Upper lobe of right lung (tissue), 1 donor: Measurements from ENCODE around the gene B3GNT7. TPM values are rescaled to one million over a fixed set of nuclear protein-coding genes. Genes with fewer than 3 reads are reported as not detected.

Experiments
- ATAC-seq: fragments of 200-7000 bp; cut with Tn5 transposase; one replicate; pipeline ENCODE4 v1.9.1; 2020; ENCODE audit warnings: mild to moderate bottlenecking, moderate library complexity
- DNase-seq: peaks from one replicate; pipeline ENCODE4 v3.0.0-alpha.2; 2020
- H3K27ac ChIP-seq: fragments of 200-600 bp; one replicate; pipeline ENCODE4 v1.8.0; 2022
- H3K27me3 ChIP-seq: fragments of 200-600 bp; one replicate; pipeline ENCODE4 v1.8.0; 2022; ENCODE audit warnings: mild to moderate bottlenecking
- H3K36me3 ChIP-seq: fragments of 200-600 bp; one replicate; pipeline ENCODE4 v1.8.0; 2022
- H3K4me1 ChIP-seq: fragments of 200-600 bp; one replicate; pipeline ENCODE4 v1.8.0; 2022
- H3K4me3 ChIP-seq: fragments of 200-600 bp; one replicate; pipeline ENCODE4 v1.8.0; 2022; ENCODE audit warnings: mild to moderate bottlenecking
- H3K9me3 ChIP-seq: fragments of 200-600 bp; one replicate; pipeline ENCODE4 v1.8.0; 2022
- CTCF ChIP-seq: fragments of 200-600 bp; IDR thresholded peaks from one replicate; pipeline ENCODE4 v1.8.0; 2022; ENCODE audit warnings: antibody characterized with exemption
- intact Hi-C: fragments of 100-400 bp; cut with DNase I; formaldehyde crosslinking; loops from one replicate; pipeline ENCODE4 v1.11.0; 2022
- total RNA-seq: library from RNA; stranded (reverse); fragmentation: NEBNext Ultra II Directional; extraction: Animal tissue kit (Norgen Biotek cat#: 25700); gene quantifications from one replicate; pipeline ENCODE4 v1.2.1, GENCODE V29; 2021
- donor health status: DM: no; HTN: yes; CAD: no; lungs with severe emphysema.

The B3GNT7 gene
- total RNA-seq, 1 donor from 2014 or later: 53.5 TPM

DNA sequence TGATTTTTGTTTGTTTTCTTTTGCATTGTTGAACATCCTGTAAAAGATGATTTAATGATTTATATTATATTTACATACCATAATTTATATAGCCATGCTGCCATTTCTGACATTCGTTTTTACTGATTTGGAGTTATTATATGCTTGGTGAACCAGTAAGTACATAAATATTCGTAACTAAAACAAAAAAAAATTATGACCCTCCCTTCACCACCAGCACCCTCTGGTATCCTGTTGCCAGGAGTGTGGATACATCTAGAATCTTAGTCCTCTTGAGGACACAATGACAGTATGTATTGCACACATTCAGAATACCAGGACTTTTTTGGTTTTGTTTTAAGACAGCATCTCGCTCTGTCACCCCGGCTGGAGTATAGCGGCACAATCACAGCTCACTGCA, 43.9 kb upstream of the B3GNT7 start:
- DNase-seq (no peak), ATAC-seq (no peak)
- Histone ChIP-seq H3K4me3 (no peak overlapping the region), H3K27me3 (no peaks in the 10 kb centered on the region), H3K27ac (no peak overlapping the region), H3K36me3 (no peaks in the 10 kb centered on the region), H3K9me3 (no peaks in the 10 kb centered on the region), H3K4me1 (peaks cover 13% of the 10 kb centered on the region)
- intact Hi-C loops: no loop called here
- no peak for TF ChIP-seq CTCF

- Histone ChIP-seq H3K9me3 (no peaks in the 10 kb centered on the region), H3K4me3 (no peak overlapping the region), H3K27me3 (no peaks in the 10 kb centered on the region), H3K4me1 (peaks cover 6% of the 10 kb centered on the region), H3K27ac (no peak overlapping the region), H3K36me3 (no peaks in the 10 kb centered on the region)
- intact Hi-C loops: no loop called here
- TF ChIP-seq CTCF: no peak
- ATAC-seq (no peak), DNase-seq (no peak)
These were observed 42.0 kb upstream of the B3GNT7 start for GRCh38 chr2:231353469-231353868.

- DNase-seq: no peak
- no peak for ATAC-seq
- no peak overlapping the region for H3K27ac ChIP-seq
These were observed 39.7 kb upstream of the B3GNT7 start for GRCh38 chr2:231355508-231356465.

GRCh38 chr2:231356466-231356844, 39.1 kb upstream of the B3GNT7 start:
- no peaks in the 10 kb centered on the region for H3K36me3 ChIP-seq
- H3K27ac ChIP-seq: no peak overlapping the region
- ATAC-seq: no peak
- no peak for DNase-seq
- H3K4me1 ChIP-seq: no peaks in the 10 kb centered on the region
- TF ChIP-seq CTCF: no peak
- intact Hi-C loops: no loop called here
- no peak overlapping the region for H3K4me3 ChIP-seq
- no peaks in the 10 kb centered on the region for H3K27me3 ChIP-seq
- no peaks in the 10 kb centered on the region for H3K9me3 ChIP-seq

More at GRCh38 chr2:231355508-231356465, 39.7 kb upstream of the B3GNT7 start:
- Histone ChIP-seq H3K4me3 (no peak overlapping the region), H3K4me1 (no peaks in the 10 kb centered on the region), H3K9me3 (no peaks in the 10 kb centered on the region), H3K36me3 (no peaks in the 10 kb centered on the region), H3K27me3 (no peaks in the 10 kb centered on the region)
- TF ChIP-seq CTCF: no peak
- intact Hi-C loops: no loop called here

DNA sequence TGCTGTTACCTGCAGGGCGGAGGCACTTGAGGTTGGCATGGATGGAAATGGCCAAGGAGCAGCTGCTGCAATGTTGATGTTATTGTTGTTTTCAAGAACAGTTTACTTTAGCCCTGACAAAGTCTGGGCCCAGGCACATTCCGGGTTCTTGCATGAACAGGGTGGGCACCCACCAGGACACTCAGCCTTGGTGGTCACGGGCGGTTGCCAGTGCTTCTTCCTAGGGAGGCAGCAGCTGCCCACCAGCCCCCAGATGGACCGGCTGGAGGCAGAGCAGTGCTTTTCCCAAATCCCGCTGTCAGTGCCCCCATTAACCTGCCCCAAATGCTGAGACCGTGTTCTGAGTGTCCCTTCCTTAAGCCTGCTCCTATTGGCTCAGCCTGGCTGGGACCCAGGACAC, 38.5 kb upstream of the B3GNT7 start:
- DNase-seq (no peak), ATAC-seq (no peak)
- TF ChIP-seq CTCF: no peak
- Histone ChIP-seq H3K27ac (no peak overlapping the region), H3K36me3 (no peaks in the 10 kb centered on the region), H3K4me3 (no peak overlapping the region), H3K27me3 (no peaks in the 10 kb centered on the region), H3K4me1 (no peaks in the 10 kb centered on the region), H3K9me3 (no peaks in the 10 kb centered on the region)
- intact Hi-C loops: no loop called here
